Adipocyte (in vitro differentiated cells): ENCODE data around the gene CFAP65.
A peak's percentile ranks its signal among the peaks of the same experiment; 100 is the strongest.

Source experiments
- DNase-seq: peaks from one replicate; pipeline ENCODE4 v3.0.0-alpha.2; 2015; ENCODE audit warnings: low read depth
- H3K27me3 ChIP-seq: replicated peaks from 2 replicates; pipeline ENCODE4 v1.7.0; 2013; ENCODE audit warnings: mild to moderate bottlenecking, low read length, moderate library complexity; ENCODE audit not compliant: control insufficient read depth, insufficient read depth
- H3K36me3 ChIP-seq: 2 replicates; pipeline ENCODE4 v1.7.0; 2013; ENCODE audit warnings: low read length, mild to moderate bottlenecking, moderate library complexity; ENCODE audit not compliant: control insufficient read depth, insufficient read depth, severe bottlenecking
- H3K4me1 ChIP-seq: 2 replicates; pipeline ENCODE4 v1.7.0; 2013; ENCODE audit warnings: mild to moderate bottlenecking, low read length, moderate library complexity; ENCODE audit not compliant: control insufficient read depth, insufficient read depth
- H3K4me3 ChIP-seq: 2 replicates; pipeline ENCODE4 v1.7.0; 2013; ENCODE audit warnings: mild to moderate bottlenecking, low read length, moderate library complexity
- H3K9ac ChIP-seq: 2 replicates; pipeline ENCODE4 v1.7.0; 2013; ENCODE audit warnings: mild to moderate bottlenecking, low read length, moderate library complexity
- H3K9me3 ChIP-seq: 2 replicates; pipeline ENCODE4 v1.7.0; 2013; ENCODE audit warnings: mild to moderate bottlenecking, low read length, moderate library complexity; ENCODE audit not compliant: control insufficient read depth

CFAP65 gene

DNA sequence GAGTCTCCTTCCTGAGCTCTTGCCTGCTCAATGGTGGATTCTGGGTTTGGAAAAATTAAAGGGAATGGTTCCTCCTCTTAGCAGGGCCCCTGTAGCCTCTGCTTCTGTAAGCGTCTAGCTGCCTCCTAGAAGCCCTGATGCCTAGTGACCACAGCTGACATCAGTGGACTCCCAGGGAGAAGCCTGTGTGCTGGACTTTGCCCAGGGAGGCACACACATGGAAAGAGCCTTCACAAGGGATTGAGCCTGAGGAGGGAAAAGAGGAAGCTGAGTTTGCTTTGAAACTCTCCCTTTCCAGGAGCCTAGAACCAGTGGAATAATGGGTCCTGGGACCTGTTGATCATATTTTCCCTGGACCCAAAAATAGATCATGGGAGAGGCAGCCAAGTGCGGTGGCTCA lies 1.4 kb upstream of the CFAP65 start:
- no peak overlapping the region for H3K4me3 ChIP-seq
- H3K9me3 ChIP-seq: no peaks in the 10 kb centered on the region
- DNase-seq: no peak
- peaks cover 71% of the 10 kb centered on the region for H3K27me3 ChIP-seq
- H3K9ac ChIP-seq: no peak overlapping the region
- H3K4me1 ChIP-seq: no peaks in the 10 kb centered on the region
- no peaks in the 10 kb centered on the region for H3K36me3 ChIP-seq

GRCh38 chr2:219042157-219042556 lies 841 bp upstream of the CFAP65 start:
- Histone ChIP-seq H3K4me3 (no peak overlapping the region), H3K27me3 (peaks cover 70% of the 10 kb centered on the region), H3K9ac (no peak overlapping the region), H3K9me3 (no peaks in the 10 kb centered on the region), H3K4me1 (no peaks in the 10 kb centered on the region), H3K36me3 (no peaks in the 10 kb centered on the region)
- DNase-seq: no peak

- Histone ChIP-seq H3K4me3 (no peak overlapping the region), H3K9ac (no peak overlapping the region), H3K27me3 (peaks cover 70% of the 10 kb centered on the region), H3K36me3 (no peaks in the 10 kb centered on the region), H3K4me1 (no peaks in the 10 kb centered on the region), H3K9me3 (no peaks in the 10 kb centered on the region)
- DNase-seq: no peak
These were observed 2.7 kb downstream of the CFAP65 start for GRCh38 chr2:219038600-219038999.

- Histone ChIP-seq H3K9me3 (no peaks in the 10 kb centered on the region), H3K4me1 (no peaks in the 10 kb centered on the region), H3K4me3 (no peak overlapping the region), H3K27me3 (peaks cover 71% of the 10 kb centered on the region), H3K36me3 (no peaks in the 10 kb centered on the region), H3K9ac (no peak overlapping the region)
- no peak for DNase-seq
These were observed 3.4 kb downstream of the CFAP65 start for GRCh38 chr2:219037783-219038499.

GRCh38 chr2:219035942-219036341 lies 5.4 kb downstream of the CFAP65 start:
- Histone ChIP-seq H3K9me3 (no peaks in the 10 kb centered on the region), H3K27me3 (peaks cover 64% of the 10 kb centered on the region), H3K4me1 (no peaks in the 10 kb centered on the region), H3K4me3 (no peak overlapping the region), H3K9ac (no peak overlapping the region), H3K36me3 (no peaks in the 10 kb centered on the region)
- DNase-seq: no peak

GRCh38 chr2:219034823-219035222 lies 6.5 kb downstream of the CFAP65 start:
- no peaks in the 10 kb centered on the region for H3K4me1 ChIP-seq
- no peak for DNase-seq
- no peaks in the 10 kb centered on the region for H3K36me3 ChIP-seq
- peaks cover 59% of the 10 kb centered on the region for H3K27me3 ChIP-seq
- no peak overlapping the region for H3K4me3 ChIP-seq
- H3K9ac ChIP-seq: no peak overlapping the region
- no peaks in the 10 kb centered on the region for H3K9me3 ChIP-seq

- Histone ChIP-seq H3K9me3 (no peaks in the 10 kb centered on the region), H3K9ac (no peak overlapping the region), H3K4me1 (no peaks in the 10 kb centered on the region), H3K27me3 (peaks cover 61% of the 10 kb centered on the region), H3K36me3 (no peaks in the 10 kb centered on the region), H3K4me3 (no peak overlapping the region)
- DNase-seq: no peak
These were observed 9.1 kb downstream of the CFAP65 start for GRCh38 chr2:219032051-219032745.

DNA sequence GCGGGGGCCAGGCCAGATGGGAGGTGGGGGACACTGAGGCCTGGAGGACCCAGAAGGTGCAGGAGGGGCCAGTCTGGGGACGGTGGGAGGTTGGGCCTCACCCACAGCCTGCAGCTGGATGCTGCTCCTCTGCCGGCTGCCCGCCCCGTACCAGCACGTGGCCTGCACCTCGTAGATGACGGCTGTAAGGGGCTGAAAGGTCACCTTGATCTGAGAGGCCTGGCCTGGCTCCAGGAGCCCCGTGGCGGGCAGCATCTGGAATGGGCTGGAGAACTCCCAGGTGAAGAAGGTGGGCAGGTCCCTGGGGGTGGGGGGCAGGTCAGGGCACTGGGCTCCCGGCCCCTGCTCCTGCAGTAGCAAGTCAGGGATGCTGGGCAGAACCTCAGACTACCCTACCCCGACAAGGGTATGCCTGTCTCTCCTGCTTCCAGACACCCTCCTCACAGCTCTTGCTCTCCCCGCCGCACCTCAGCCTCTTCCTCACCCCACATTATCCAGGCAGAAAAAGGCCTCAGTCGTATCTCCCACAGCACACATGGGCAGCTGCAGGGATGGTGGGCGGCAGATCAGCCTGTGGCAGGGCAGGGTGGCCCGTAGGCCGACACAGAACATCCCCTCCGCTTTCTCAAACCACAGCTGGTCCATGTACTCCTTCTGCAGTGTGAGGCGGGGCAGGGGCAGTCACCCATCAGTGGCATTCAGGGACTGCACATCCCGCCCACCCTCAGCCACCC lies 10.1 kb downstream of the CFAP65 start:
- H3K9ac ChIP-seq: no peak overlapping the region
- DNase-seq: no peak
- H3K36me3 ChIP-seq: no peaks in the 10 kb centered on the region
- peaks cover 64% of the 10 kb centered on the region for H3K27me3 ChIP-seq
- no peaks in the 10 kb centered on the region for H3K9me3 ChIP-seq
- no peaks in the 10 kb centered on the region for H3K4me1 ChIP-seq
- H3K4me3 ChIP-seq: no peak overlapping the region

- no peak for DNase-seq
- Histone ChIP-seq H3K9me3 (no peaks in the 10 kb centered on the region), H3K27me3 (peaks cover 58% of the 10 kb centered on the region)
These were observed 11.0 kb downstream of the CFAP65 start for GRCh38 chr2:219030177-219030940.

DNA sequence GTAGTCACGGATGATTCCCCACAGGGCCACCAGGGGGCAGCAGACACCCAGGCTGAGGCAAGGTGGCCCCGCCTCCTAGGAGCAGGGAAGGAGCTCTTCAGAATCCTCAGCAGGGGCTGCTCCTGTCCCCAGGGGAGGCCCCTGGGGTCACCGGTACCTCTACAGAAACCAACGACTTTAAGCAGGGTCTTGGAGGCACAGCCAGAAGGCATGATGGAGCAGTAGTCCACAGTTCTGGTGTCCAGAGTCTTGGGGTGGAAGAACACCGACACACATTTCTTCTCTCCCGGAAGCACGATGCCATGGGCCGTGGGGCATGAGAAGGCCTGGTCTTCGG lies 11.5 kb downstream of the CFAP65 start:
- Histone ChIP-seq H3K9ac (no peak overlapping the region), H3K4me3 (no peak overlapping the region), H3K27me3 (peaks cover 58% of the 10 kb centered on the region), H3K4me1 (no peaks in the 10 kb centered on the region), H3K36me3 (no peaks in the 10 kb centered on the region), H3K9me3 (no peaks in the 10 kb centered on the region)
- DNase-seq: peak; percentile 88

More at GRCh38 chr2:219030177-219030940, 11.0 kb downstream of the CFAP65 start:
- H3K36me3 ChIP-seq: no peaks in the 10 kb centered on the region
- H3K4me1 ChIP-seq: no peaks in the 10 kb centered on the region
- H3K9ac ChIP-seq: no peak overlapping the region
- H3K4me3 ChIP-seq: no peak overlapping the region
